ENCODE results near the gene POFUT2.
"Not testable (repeated sequence)": the region's sequence is repeated elsewhere in the genome, so short reads cannot be mapped to it uniquely, and the experiment has no call there.

POFUT2 gene

DNA sequence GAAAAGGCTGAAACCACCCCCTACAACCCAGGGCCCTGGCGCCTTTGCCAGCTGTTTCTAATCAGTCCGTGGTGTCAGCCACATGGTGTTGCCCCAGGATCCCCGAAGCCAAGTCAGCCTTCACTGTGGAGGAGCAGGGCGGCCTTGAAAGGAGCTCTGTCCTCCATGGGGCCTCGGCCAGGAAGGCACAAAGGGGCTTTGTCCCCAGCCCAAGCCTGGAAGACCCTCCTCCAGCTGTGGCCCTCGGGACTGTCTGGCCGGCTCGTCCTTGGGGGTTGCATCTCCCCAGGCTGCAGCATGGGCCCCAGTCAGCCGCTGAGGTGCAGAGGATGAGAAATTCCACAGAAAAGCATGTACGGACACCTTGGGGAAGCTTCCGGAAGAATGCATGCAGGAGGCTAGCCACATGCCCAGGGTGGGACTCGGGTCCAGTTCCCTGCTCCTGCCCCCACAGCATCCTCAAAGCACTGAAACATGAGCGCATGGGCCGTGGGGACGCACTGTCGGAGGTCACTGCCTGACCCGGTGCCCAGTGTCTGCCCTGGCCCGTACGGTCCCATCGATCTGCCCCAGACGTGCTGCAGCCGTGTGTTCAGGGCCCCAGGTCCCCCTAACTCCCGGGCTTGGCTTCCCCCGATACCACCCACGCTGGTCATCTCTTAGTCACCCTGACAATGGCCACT is 38.6 kb upstream of the POFUT2 start:
- no peak for DNase-seq

DNA sequence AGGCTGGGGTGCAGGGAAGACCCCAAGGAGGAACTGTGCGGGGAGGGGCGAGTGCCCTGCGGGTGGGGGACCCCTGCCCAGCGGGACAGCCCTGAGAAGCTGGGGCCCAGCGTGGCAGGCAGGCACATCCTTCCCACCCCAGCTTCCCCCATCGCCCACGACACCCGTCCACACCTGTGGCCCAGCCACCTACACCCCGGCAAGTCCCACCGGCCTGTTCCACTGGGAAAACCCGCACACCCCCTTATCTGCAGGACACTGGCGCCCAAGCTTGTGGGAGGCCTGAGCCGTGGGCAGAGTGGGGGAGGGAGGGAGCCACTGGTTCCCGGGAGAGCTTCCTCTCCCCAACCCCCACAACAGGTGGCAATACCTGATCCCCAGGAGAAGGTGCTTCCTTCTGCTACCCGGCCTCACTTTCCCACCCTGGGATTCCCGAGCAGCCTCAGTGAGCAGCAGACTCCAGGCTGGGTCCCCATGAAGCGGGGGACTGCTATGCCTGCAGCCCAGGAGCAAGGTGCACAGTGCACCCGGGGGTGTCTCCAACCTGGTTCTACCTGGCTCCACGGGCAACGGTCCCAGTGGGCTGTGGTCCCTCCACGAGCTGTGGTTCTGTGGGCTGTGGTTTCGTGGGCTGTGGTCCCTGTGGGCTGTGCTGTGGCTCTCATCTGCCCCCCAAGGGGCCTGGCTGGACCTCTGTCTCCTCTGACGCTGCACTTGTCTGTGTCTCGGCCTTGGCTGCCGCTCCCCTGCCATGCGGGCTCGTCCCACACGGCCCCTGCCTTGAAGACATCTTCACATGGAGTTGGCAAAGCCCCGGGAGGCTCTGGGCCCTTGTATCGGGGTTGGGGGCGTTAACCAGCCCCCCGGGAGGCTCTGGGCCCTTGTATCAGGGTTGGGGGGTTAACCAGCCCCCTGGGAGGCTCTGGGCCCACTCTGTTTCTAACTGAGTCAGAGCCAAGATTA is 37.8 kb upstream of the POFUT2 start:
- no peak for DNase-seq

DNA sequence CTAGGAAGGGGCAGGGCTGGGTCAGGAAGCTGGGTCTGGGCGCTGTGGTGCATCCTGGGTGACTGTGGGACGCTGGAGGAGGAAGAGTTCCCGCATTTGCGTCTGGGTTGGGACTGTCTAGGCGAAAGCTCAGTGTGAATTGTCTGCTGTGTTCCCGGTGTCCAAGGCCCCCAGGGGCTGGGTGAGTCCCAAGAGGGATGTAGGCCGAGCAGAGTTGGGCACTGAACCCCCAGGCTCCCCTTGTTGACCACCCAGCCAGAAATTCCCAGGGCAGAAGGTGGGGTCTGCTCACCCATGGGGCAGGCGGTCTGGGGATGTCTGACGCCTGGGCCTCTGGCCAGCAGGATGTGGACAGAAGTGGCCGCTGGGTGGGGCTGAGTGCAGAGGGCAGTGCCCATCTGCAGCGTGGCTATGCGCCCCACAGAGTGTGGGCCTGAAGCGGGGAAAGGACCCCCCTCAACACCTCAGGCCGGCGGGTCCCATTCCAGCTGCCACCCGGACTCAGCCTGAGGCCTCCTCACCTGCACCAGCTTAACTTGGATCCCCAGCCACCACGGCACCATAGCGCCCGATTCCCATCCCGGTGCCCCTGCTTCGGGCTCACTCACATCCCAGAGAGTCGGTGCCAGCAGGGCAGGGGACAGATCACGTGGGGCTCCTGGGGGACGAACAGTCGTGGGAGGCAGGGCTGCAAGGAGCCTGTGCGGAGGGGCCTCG is 37.0 kb upstream of the POFUT2 start:
- DNase-seq = no peak

DNA sequence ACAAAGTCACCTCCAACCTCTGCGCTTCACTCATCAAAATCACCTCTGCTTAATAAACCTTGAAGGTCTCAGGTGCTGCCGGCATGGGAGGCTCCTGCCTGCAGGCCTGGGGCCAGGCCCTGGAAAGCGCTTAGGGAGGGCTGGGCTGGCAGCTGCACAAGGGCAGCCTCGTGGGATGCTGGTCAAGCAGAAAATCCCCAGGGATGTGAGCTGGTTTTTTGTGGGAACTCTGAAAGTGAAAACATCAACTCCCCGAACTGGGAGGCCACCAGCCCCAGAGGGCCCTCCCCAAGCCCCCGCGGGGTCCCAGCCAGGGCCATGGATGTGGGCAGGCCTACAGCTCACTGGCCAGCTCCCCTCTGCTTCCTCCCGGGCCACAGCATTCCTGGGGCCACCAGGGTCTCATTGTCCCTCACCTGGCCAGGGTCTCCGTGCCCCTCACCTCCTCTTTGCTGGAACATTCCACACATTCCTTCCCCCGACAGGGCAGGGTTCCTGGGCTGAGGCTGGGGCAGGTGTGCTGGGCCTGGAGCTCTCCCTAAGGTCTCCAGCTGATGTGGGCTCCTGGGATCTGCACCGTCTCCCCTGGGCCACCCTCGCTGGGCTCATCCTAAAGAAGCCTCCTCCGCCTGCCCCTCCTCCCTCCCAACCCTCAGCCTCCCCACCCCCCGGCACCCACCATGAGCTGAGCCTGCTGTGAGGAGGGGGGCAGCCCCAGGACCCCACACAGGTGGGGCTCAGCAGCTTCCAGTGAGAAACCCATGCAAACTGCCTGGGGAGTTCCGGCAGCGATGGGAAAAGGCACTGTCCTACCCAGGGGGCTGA is 36.0 kb upstream of the POFUT2 start:
- no peak for DNase-seq

DNA sequence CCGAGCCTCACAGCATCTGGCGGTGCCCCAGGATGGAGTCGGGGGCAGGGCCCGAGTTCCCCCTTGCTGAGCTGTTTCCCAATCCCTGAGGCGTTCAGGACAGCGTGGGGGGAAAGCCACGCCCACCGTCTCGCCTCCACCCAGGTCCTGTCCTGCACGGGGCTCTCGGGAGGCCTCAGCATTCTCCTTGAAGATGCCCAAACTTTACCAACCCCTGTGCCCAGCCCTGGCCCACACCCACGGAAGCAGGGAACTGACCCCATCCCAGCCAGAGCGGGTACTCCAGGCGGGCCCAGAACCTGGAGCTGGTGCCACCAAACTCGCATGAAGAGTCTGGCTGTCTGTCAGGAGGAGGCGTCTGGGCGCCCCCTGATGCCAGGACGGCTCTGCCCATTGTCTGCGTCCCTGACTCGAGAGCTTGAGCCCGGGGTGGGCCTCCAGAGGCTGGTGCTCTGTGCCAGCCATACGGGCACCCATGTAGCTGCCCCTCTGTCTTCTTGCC is 35.3 kb upstream of the POFUT2 start:
- DNase-seq = no peak

DNA sequence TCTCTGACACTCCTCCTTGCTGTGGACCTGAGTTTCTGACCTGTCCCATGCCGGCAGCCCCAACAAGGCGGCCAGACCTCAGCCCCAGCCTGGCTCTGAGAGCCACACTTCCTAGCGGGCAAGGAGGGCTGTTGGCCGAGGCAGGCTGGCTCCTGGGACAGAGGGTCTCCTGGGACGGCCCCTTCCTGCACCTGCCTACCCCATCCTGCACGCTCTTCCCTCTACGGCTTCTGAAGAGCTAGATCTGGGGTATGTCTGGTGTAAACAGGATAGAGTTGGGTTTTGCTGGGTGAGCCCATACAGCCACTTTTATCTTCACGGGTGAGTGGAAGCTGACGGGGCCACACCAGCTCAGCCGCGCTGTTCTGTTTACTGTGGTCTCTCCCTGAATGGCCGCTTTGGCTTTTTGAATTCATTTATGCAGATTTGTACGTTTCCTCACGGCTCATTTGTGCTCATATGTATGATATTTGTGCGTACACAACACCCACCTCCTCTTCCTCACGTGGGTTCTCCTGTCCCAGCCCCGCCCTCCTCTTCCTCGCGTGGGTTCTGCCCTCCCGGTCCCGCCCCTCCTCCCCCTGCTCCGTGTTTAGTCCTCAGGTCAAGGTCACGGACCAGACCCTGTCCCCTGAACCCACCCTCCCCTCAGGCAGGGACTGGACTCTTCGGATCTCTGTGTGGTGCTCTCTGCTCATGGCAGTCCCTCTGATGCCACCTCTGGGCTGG is 34.7 kb upstream of the POFUT2 start:
- no peak for DNase-seq

DNA sequence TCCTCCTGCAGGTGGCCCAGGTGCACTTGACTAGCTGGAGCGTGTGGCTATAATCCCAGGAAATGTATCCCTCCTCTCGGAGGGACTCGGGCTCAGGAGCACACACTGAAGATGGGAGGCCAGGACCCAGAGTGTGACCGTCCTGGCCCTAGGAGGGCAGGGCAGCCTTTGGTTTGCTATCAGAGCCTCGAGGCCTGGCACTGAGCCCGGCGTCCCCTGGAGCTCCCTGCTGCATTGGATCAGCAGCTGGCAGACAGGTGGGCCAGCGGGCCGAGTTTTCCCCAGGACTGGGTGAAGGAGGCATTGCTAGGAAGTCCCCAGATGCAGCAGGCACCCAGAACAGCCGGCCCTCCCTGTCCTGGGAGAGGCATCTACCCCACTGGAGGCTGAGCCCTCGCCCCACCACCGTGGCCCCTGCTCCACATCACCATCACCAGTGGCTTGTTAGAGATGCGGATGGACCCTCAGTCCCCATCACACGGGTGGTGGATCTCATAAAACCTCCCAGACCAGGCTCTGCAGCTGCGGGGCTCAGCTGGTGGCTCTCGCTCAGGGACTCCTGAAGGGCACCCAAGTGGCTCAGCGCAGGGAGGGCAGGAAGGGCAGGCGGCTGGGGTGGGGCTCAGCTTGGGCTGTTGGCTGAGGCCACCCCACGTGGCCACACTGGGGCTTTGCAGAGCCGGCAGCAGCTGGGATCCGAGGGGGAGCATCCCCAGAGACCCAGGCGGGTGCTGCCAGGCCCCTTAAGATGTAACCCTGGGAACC is 32.7 kb upstream of the POFUT2 start:
- no peak for DNase-seq

DNA sequence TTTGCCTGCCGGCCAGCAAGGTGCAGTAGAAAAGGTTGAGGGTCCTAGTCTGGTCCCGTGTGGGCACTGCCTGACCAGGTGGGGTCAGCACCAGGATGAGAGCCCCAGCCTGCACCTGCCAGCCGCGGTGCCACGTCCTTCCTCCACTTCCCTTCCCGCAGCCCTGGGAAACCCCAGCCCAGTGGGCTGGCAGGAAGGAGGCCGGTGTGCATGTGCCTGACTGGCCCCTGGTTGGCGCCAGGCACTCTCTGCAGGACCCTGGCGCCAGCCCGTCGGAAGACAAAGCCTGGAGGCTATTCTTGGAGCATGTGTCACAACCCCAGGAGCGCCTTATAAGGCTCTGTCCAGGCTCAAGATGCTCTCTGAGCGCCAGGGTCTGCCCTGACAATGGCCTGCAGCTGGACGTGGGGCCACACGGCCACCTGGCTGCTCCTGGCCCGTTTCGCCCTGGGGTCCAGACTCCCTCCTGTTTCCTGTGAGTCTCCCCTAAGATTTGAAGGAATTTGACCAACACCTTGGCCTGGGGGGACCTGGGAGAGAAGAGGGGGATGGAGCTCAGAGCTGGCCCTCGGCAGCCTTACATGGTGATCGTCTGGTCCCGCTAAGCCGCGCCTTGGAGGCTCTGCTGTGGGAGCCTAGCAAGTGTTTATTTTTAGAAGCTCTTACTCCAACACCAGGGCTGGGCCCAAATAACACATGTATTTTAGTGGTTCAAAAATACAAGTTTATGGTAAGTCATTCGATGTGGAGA is 31.9 kb upstream of the POFUT2 start:
- DNase-seq = no peak

DNA sequence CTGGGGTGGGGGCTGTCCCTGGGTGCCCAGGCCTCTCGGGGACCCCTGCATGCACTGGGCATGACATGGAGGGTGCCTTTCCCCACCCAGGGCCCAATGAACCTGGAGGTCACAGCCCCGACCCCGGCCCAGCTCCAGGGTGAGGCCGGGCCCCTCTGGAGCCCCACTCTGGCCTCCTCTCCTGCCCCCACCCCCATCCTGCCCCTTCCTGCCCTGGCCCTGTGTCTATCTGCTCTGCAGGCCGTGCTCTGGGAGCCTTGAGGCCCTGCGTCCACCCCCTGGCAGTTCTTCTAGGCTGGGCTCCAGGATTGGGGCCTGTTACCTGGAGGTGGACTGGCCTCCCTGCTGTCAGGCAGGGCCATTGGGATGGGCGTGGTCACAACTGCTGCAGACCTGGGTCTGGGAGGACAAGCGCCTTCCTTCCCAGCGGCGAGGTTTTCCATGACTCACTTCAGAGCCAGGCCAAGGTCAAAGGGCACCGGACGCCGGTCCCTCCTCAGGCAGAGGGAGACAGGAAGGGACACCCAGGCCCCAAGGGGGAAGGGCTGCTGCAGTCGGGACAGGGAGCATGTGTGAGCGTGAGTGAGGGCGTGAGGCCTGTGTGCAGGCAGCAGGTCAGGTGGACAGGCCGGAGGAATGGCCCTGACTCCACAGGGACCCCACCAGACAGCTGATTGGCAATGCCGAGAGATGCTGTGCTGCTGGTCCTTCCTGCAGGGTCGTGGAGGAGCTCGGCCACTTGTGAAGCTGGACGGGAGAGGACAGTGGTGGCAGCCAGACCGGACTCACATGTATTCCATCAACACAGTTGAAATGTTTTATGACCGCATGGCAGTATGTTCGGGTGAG is 31.1 kb upstream of the POFUT2 start:
- DNase-seq = no peak

DNA sequence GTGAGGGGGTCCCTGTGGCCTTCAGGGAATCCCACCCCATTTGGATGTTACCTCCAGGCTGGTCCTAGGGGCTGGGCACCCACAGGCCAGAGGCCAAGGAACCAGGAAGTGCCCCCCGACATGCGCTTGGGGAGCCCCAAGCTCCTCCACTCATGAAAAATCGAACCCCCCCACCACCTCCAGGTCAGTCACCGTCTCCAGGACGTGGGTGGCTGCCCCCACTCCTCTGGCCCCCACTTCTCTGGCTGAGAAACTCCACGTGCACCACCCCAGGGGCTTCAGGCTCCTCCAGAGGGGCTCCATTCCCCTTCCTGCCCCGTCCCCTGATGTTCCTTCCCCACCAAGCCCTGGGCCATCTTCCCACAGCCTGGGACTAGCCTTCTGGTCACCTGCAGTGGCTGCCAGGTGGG is 30.5 kb upstream of the POFUT2 start:
- no peak for DNase-seq

DNA sequence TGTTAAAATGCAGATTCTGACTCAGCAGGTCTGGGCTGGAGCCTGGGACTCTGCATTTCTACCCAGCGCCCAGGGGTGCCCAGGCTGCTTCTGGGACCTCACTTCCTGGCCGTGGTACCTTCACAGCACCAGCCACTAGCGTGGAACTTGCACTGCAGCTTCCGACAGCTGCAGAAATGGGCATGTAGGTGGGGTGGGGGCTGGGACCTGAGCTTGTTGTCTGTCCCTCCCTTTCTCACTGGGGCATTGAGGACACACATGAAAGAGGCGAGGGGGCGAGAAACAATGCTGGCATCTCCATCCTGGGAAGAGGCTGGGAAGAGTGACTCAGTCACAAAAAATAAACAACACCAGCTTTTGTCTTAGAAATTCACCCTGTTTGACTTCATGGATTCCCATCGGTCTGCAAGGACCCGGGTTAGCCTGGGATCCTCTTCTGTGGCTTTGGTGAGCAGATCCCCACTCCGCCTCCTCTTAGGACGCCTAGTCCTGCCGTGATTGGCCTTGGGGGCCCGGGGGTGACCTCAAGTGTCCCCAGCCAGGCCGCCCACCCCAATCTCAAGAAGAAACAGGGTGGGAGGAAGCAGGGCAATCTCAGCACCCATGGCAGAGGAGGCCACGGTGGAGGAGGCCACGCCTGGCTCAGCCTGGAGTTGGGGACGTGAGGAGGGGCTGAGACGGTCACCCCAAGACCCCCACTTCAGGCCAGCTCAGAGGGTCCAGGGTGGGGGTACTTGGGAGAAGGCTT is 29.9 kb upstream of the POFUT2 start:
- DNase-seq = no peak

DNA sequence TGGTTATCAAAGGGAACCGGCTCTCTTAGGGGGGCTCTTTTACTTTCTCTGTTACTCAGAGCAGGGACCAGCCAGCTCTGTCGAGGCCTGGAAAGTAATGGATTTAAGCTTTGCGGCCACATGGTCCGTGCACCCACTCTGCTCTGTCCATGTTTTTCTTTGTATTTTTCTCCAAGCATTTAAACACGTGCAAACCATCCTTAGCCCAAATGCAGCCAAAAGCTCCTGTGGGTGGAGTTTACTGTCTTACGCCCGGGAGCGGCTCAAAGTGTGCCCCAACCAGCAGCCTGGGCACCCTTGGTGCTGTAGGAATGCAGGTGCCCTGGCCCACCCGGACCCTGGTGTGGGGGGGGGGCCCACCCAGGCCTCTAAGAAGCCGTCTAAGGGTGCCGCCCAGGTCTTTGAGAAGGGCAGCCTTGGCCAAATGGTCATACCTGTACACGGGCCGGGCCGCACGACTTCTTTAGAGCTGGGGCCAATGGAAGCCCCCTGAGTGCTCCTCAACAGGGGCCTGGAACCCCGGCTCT is 29.2 kb upstream of the POFUT2 start:
- no peak for DNase-seq

DNA sequence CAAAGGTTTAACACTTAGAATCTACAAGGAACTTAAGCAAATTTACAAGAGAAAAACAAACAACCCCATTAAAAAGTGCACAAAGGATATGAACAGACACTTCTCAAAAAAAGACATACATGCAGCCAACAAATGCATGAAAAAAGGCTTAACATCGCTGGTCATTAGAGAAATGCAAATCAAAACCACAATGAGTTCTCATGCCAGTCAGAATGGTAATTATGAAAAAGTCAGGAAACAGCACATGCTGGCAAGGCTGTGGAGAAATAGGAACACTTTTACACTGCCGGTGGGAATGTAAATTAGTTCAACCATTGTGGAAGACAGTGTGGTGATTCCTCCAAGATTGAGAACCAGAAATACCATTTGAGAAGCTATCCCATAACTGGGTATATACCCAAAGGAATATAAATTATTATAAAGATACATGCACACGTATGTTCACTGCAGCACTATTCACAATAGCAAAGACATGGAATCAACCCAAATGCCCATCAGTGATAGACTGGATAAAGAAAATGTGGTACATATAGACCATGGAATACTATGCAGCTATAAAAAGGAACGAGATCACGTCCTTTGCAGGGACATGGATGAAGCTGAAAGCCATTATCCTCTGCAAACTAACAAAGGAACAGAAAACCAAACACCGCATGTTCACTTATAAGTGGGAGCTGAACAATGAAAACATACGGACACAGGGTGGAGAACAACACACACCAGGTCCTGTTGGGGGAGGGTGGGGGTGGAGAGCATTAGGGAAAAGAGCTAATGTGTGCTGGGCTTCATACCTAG is 28.2 kb upstream of the POFUT2 start:
- not testable (repeated sequence) for DNase-seq

DNA sequence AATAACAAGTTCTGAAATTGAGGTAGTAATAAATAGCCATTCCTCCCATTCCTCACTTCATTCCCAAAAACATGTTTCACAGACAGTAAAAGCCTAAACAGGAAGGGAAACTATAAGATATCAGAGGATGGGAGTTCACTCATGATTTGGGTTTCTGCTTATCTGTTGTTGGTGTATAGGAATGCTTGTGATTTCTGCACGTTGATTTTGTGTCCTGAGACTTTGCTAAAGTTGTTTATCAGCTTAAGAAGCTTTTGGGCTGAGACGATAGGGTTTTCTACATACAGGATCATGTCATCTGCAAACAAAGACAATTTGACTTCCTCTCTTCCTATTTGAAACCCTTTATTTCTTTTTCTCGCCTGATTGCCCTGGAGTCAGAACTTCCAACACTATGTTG is 26.0 kb upstream of the POFUT2 start:
- no peak for DNase-seq

DNA sequence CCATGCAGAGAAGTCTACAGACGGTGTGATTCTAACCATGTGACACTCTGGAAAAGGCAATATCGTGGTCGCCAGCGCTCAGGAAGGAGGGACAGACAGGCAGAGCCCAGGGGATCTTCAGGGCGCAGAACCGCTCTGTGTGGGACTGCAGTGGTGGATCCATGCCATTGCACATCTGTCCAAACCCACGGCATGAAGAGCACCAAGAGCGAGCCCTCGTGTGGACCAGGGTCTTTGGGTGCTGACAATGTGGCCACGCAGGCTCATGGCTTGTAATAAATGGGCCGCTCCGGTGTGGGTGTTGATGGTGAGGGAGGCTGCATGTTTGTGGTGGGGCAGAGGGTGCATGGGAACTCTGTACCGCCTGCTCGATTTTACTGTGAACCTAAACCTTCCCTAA is 25.3 kb upstream of the POFUT2 start:
- no peak for DNase-seq

DNA sequence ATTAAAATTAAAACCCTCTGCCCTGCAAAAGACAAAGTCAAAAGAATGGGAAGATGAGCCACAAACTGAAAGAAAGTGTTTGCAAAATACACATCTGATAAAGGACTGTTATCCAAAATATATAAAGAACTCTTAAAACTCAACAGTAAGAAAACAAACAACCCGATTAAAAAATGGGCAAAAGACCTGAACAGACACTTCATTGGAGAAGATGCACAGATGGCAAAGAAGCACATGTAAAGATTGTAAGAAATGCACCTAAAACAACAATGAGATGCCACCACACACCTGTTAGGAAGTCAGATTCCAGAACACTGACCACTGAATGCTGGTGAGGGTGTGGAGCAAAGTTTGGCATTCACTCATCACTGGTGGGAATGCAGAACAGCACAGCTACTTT is 24.6 kb upstream of the POFUT2 start:
- no peak for DNase-seq

DNA sequence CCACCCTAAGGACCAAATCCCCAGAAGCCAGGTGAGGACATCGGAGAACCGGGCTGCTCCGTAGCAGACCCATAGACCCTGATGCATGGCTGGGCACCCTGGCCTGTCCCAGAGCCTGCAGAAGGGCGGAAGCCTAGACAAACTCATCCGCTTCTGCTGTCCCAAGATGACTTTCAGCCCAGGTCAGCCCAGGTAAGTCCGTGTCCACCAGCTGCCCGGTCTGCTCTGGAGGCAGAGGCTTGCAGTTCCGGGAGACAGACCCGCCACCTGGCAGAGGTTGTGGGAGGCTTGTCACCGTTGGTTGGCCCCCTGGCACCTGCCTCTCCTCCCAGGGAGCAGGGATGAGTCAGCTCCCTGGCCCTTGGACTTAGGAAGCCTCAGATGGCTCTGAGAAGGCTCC is 22.8 kb upstream of the POFUT2 start:
- no peak for DNase-seq

Measured in NCI-H748 treated with DMSO at 0.1 percent for 48 hours (cell line).